ENCODE measurements around the gene G6PC3. TPM values are rescaled to one million over a fixed set of nuclear protein-coding genes. Genes with fewer than 3 reads are reported as not detected.

G6PC3 gene
- total RNA-seq, 1 experiment from 2014 or later: 47.0 TPM

- H3K27me3 ChIP-seq (replicated peaks; ENCODE audit: insufficient read depth, low read depth, low read length, poor library complexity): no peaks in the 10 kb centered on the region
- intact Hi-C loops (cut with micrococcal nuclease; ENCODE audit: unreplicated experiment): no loop called here
- ChIA-PET CTCF (interaction anchor here (0.6 kb wide), 1 partner anchor 12 kb away, joined by 3 read pairs; no protein-coding TSS in a partner anchor), POLR2A (ENCODE audit: low non-redundant PET) (no interaction called here)
- H3K27ac ChIP-seq (ENCODE audit: low read depth, low read length, poor library complexity, severe bottlenecking): no peak overlapping the region
- BruUV-seq (replicated peaks): no TSS peak
- peaks cover 18% of the 10 kb centered on the region for H3K4me1 ChIP-seq (ENCODE audit: insufficient read depth, low read length, poor library complexity, severe bottlenecking)
- TF ChIP-seq EZH2 (IDR thresholded peaks at IDR 0.05; ENCODE audit: borderline replicate concordance, low read depth, low read length, poor library complexity, severe bottlenecking) (no peak), CTCF (conservative IDR thresholded peaks at IDR 0.05; ENCODE audit: low read depth, low read length) (no peak)
- no peak overlapping the region for H3K4me3 ChIP-seq (ENCODE audit: low read depth, low read length, poor library complexity, severe bottlenecking)
- peaks cover 3% of the 10 kb centered on the region for H3K36me3 ChIP-seq (ENCODE audit: insufficient read depth, low read length, poor library complexity, severe bottlenecking)
- no peaks in the 10 kb centered on the region for H3K9me3 ChIP-seq (ENCODE audit: low read depth, low read length, poor library complexity, severe bottlenecking)
- DNase-seq (ENCODE audit: low spot score): no peak
Observed at GRCh38 chr17:44083250-44083849, 12.8 kb downstream of the G6PC3 start.

GRCh38 chr17:44084131-44084538 lies 13.6 kb downstream of the G6PC3 start:
- peaks cover 18% of the 10 kb centered on the region for H3K4me1 ChIP-seq (ENCODE audit: insufficient read depth, low read length, poor library complexity, severe bottlenecking)
- intact Hi-C loops (cut with micrococcal nuclease; ENCODE audit: unreplicated experiment): no loop called here
- H3K27me3 ChIP-seq (replicated peaks; ENCODE audit: insufficient read depth, low read depth, low read length, poor library complexity): no peaks in the 10 kb centered on the region
- no peaks in the 10 kb centered on the region for H3K9me3 ChIP-seq (ENCODE audit: low read depth, low read length, poor library complexity, severe bottlenecking)
- DNase-seq (ENCODE audit: low spot score): peak; percentile 29
- H3K4me3 ChIP-seq (ENCODE audit: low read depth, low read length, poor library complexity, severe bottlenecking): no peak overlapping the region
- ChIA-PET POLR2A (ENCODE audit: low non-redundant PET) (no interaction called here), CTCF (no interaction called here)
- H3K36me3 ChIP-seq (ENCODE audit: insufficient read depth, low read length, poor library complexity, severe bottlenecking): peaks cover 3% of the 10 kb centered on the region
- no peak overlapping the region for H3K27ac ChIP-seq (ENCODE audit: low read depth, low read length, poor library complexity, severe bottlenecking)
- TF ChIP-seq EZH2 (IDR thresholded peaks at IDR 0.05; ENCODE audit: borderline replicate concordance, low read depth, low read length, poor library complexity, severe bottlenecking): no peak
- peak; percentile 45 for TF ChIP-seq CTCF (conservative IDR thresholded peaks at IDR 0.05; ENCODE audit: low read depth, low read length)
- no TSS peak for BruUV-seq (replicated peaks)

GRCh38 chr17:44084921-44085320 lies 14.4 kb downstream of the G6PC3 start:
- Histone ChIP-seq H3K27ac (ENCODE audit: low read depth, low read length, poor library complexity, severe bottlenecking) (no peak overlapping the region), H3K9me3 (ENCODE audit: low read depth, low read length, poor library complexity, severe bottlenecking) (no peaks in the 10 kb centered on the region), H3K36me3 (ENCODE audit: insufficient read depth, low read length, poor library complexity, severe bottlenecking) (peaks cover 3% of the 10 kb centered on the region), H3K27me3 (replicated peaks; ENCODE audit: insufficient read depth, low read depth, low read length, poor library complexity) (no peaks in the 10 kb centered on the region), H3K4me3 (ENCODE audit: low read depth, low read length, poor library complexity, severe bottlenecking) (no peak overlapping the region), H3K4me1 (ENCODE audit: insufficient read depth, low read length, poor library complexity, severe bottlenecking) (peaks cover 18% of the 10 kb centered on the region)
- no peak for DNase-seq (ENCODE audit: low spot score)
- ChIA-PET POLR2A (ENCODE audit: low non-redundant PET) (no interaction called here), CTCF (no interaction called here)
- intact Hi-C loops (cut with micrococcal nuclease; ENCODE audit: unreplicated experiment): no loop called here
- no peak for TF ChIP-seq EZH2 (IDR thresholded peaks at IDR 0.05; ENCODE audit: borderline replicate concordance, low read depth, low read length, poor library complexity, severe bottlenecking)
- TF ChIP-seq CTCF (conservative IDR thresholded peaks at IDR 0.05; ENCODE audit: low read depth, low read length): no peak
- BruUV-seq (replicated peaks): no TSS peak
